ENCODE results near the gene SGMS1. TPM values are rescaled to one million over a fixed set of nuclear protein-coding genes. Genes with fewer than 3 reads are reported as not detected.

Gene SGMS1
- polyA plus RNA-seq, 1 donor from 2014 or later: 8.0 TPM

- H3K79me2 ChIP-seq (replicated peaks; ENCODE audit: insufficient read depth, low read length): no peaks in the 10 kb centered on the region
- H3K9me2 ChIP-seq (ENCODE audit: insufficient read depth, low read length): no peaks in the 10 kb centered on the region
- no peaks in the 10 kb centered on the region for H3K36me3 ChIP-seq (ENCODE audit: insufficient read depth, low read length)
- H3K4me3 ChIP-seq (ENCODE audit: low read length): no peak overlapping the region
- no peaks in the 10 kb centered on the region for H3K27me3 ChIP-seq (ENCODE audit: insufficient read depth, low read depth, low read length)
- no peak overlapping the region for H3K9ac ChIP-seq (ENCODE audit: low read length)
- H3K27ac ChIP-seq (ENCODE audit: low read length): no peak overlapping the region
- H2AFZ ChIP-seq (ENCODE audit: low read depth, low read length): no peak overlapping the region
- H3K9me3 ChIP-seq (ENCODE audit: low read length): no peaks in the 10 kb centered on the region
- H3F3A ChIP-seq (ENCODE audit: insufficient read depth, low read length, poor library complexity, severe bottlenecking): no peaks in the 10 kb centered on the region
- no peak overlapping the region for H3K4me2 ChIP-seq (ENCODE audit: low read length)
- no peaks in the 10 kb centered on the region for H4K20me1 ChIP-seq (ENCODE audit: insufficient read depth)
- TF ChIP-seq RAD21 (conservative IDR thresholded peaks at IDR 0.05): no peak
- TF ChIP-seq POLR2AphosphoS5 (IDR thresholded peaks at IDR 0.05): no peak
- TF ChIP-seq MXI1 (conservative IDR thresholded peaks at IDR 0.05; ENCODE audit: poor library complexity, severe bottlenecking): no peak
- TF ChIP-seq SMC3 (conservative IDR thresholded peaks at IDR 0.05; ENCODE audit: poor library complexity): no peak
- no peak for TF ChIP-seq CTCF (IDR thresholded peaks at IDR 0.05; ENCODE audit: poor library complexity, severe bottlenecking)
- TF ChIP-seq TAF1 (IDR thresholded peaks at IDR 0.05; ENCODE audit: low read depth): no peak
- TF ChIP-seq EZH2 (IDR thresholded peaks at IDR 0.05; ENCODE audit: borderline replicate concordance, insufficient read depth, low read length, poor library complexity, severe bottlenecking): no peak
- TF ChIP-seq REST (IDR thresholded peaks at IDR 0.05; ENCODE audit: borderline replicate concordance): no peak
- TF ChIP-seq EP300 (conservative IDR thresholded peaks at IDR 0.05; ENCODE audit: poor library complexity, severe bottlenecking): no peak
Measured at GRCh38 chr10:50439806-50440205, 183.9 kb downstream of the SGMS1 start.

GRCh38 chr10:50439187-50439586 lies 184.6 kb downstream of the SGMS1 start:
- H3K27me3 ChIP-seq (ENCODE audit: insufficient read depth, low read depth, low read length): no peaks in the 10 kb centered on the region
- H3K9me3 ChIP-seq (ENCODE audit: low read length): no peaks in the 10 kb centered on the region
- H3K27ac ChIP-seq (ENCODE audit: low read length): no peak overlapping the region
- H3K4me2 ChIP-seq (ENCODE audit: low read length): no peak overlapping the region
- H3K79me2 ChIP-seq (replicated peaks; ENCODE audit: insufficient read depth, low read length): no peaks in the 10 kb centered on the region
- no peaks in the 10 kb centered on the region for H3K9me2 ChIP-seq (ENCODE audit: insufficient read depth, low read length)
- H3K4me3 ChIP-seq (ENCODE audit: low read length): no peak overlapping the region
- H4K20me1 ChIP-seq (ENCODE audit: insufficient read depth): no peaks in the 10 kb centered on the region
- H3K9ac ChIP-seq (ENCODE audit: low read length): no peak overlapping the region
- no peak overlapping the region for H2AFZ ChIP-seq (ENCODE audit: low read depth, low read length)
- H3F3A ChIP-seq (ENCODE audit: insufficient read depth, low read length, poor library complexity, severe bottlenecking): no peaks in the 10 kb centered on the region
- no peaks in the 10 kb centered on the region for H3K36me3 ChIP-seq (ENCODE audit: insufficient read depth, low read length)
- TF ChIP-seq EZH2 (IDR thresholded peaks at IDR 0.05; ENCODE audit: borderline replicate concordance, insufficient read depth, low read length, poor library complexity, severe bottlenecking) (no peak), CTCF (IDR thresholded peaks at IDR 0.05; ENCODE audit: poor library complexity, severe bottlenecking) (no peak), SMC3 (conservative IDR thresholded peaks at IDR 0.05; ENCODE audit: poor library complexity) (no peak), TAF1 (IDR thresholded peaks at IDR 0.05; ENCODE audit: low read depth) (no peak), MXI1 (conservative IDR thresholded peaks at IDR 0.05; ENCODE audit: poor library complexity, severe bottlenecking) (no peak), POLR2AphosphoS5 (IDR thresholded peaks at IDR 0.05) (no peak)

Data from neural cell (in vitro differentiated cells).